Measurements from ENCODE around the gene CREB3L1.

The CREB3L1 gene

GRCh38 chr11:46308631-46309419 lies 31.4 kb downstream of the CREB3L1 start:
- TF ChIP-seq JUND (IDR thresholded peaks at IDR 0.05; ENCODE audit: low read depth), result no peak
- DNase-seq (ENCODE audit: low read depth in 1 of 2, low spot score in 1 of 2), result peak; percentile 79 to 93
- in situ Hi-C loops (cut with HindIII; ENCODE audit: low pct_unique_long_range_greater_than_20kb, low sequenced_read_pairs), result no loop called here

GRCh38 chr11:46309814-46310259 lies 32.4 kb downstream of the CREB3L1 start:
- in situ Hi-C loops (cut with HindIII; ENCODE audit: low pct_unique_long_range_greater_than_20kb, low sequenced_read_pairs), result no loop called here

DNA sequence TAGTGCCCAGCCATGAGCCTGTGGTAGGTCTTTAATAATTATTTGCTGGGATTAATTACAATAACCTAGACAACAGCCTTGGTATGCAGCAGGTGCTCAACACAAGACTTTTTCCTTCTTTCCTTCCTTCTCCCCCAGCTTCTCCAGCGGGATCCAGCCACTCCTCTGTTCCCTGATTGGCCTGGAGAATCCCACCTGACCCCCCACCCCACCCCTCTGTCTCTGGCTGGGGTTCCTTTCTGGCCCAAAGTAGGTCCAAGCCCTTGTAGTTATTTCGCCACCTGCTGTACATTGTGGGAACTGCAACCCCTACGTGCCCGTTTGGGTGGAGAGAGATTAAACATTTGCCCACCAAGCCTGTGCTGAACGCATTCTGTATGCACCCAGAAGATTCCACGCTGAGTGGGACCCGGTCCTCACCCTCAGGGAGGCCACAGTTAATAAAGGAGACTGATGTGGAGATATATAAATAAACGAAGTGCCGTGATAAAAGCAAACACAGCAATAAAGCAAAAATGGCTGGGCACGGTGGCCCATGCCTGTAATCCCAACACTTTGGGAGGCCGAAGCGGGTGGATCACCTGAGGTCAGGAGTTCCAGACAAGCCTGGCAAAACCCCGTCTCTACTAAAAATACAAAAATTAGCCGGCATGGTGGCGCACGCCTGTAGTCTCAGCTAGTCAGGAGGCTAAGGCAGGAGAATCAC lies 37.7 kb downstream of the CREB3L1 start:
- in situ Hi-C loops (cut with HindIII; ENCODE audit: low pct_unique_long_range_greater_than_20kb, low sequenced_read_pairs), result no loop called here
- no peak for TF ChIP-seq JUND (IDR thresholded peaks at IDR 0.05; ENCODE audit: low read depth)
- peak; percentile 91 to 92 for DNase-seq (ENCODE audit: low read depth in 1 of 2, low spot score in 1 of 2)

More at GRCh38 chr11:46309814-46310259, 32.4 kb downstream of the CREB3L1 start:
- DNase-seq (ENCODE audit: low read depth in 1 of 2, low spot score in 1 of 2), result no peak
- no peak for TF ChIP-seq JUND (IDR thresholded peaks at IDR 0.05; ENCODE audit: low read depth)

- no peak for DNase-seq (ENCODE audit: low read depth in 1 of 2, low spot score in 1 of 2)
- TF ChIP-seq JUND (IDR thresholded peaks at IDR 0.05; ENCODE audit: low read depth), result no peak
- in situ Hi-C loops (cut with HindIII; ENCODE audit: low pct_unique_long_range_greater_than_20kb, low sequenced_read_pairs), result no loop called here
Measured at GRCh38 chr11:46315783-46316563, 38.5 kb downstream of the CREB3L1 start.

GRCh38 chr11:46319074-46319453 lies 41.6 kb downstream of the CREB3L1 start:
- no peak for DNase-seq (ENCODE audit: low read depth in 1 of 2, low spot score in 1 of 2)
- in situ Hi-C loops (cut with HindIII; ENCODE audit: low pct_unique_long_range_greater_than_20kb, low sequenced_read_pairs), result no loop called here
- TF ChIP-seq JUND (IDR thresholded peaks at IDR 0.05; ENCODE audit: low read depth), result no peak

DNA sequence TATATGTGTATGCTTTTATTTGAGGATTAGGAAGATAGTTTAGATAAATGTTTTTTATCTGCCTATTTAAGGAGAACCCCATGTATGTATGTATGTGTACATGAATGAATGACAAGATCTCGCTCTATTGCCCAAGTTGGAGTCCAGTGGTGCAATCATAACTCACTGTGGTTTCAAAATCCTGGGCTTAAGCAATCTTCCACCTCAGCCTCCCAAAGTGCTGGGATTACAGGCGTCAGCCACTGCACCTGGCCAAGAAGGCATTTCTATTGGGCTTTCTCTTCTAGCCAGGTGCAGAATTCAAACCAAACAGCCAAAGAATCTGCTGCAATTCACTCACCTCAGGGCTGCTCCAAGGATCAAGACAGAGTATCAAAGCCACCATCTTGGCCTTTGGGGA lies 44.3 kb downstream of the CREB3L1 start:
- no peak for DNase-seq (ENCODE audit: low read depth in 1 of 2, low spot score in 1 of 2)
- TF ChIP-seq JUND (IDR thresholded peaks at IDR 0.05; ENCODE audit: low read depth), result no peak
- in situ Hi-C loops (cut with HindIII; ENCODE audit: low pct_unique_long_range_greater_than_20kb, low sequenced_read_pairs), result no loop called here

DNA sequence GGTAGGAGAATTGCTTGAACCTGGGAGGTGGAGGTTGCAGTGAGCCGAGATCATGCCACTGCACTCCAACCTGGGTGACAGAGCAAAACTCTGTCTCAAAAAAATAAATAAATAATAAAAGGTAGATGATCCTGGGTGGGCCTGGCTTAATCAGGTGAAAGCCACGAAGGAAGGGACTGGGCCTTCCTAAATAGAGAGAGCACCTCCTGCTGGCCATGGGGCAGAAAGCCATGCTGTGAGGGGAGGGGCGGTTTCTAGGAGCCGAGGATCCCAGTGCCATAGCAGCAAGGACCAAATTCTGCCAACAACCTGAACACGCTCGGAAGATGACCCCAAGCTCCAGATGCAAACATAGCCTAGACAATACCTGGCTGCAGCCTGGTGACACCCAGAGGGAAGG lies 45.3 kb downstream of the CREB3L1 start:
- in situ Hi-C loops (cut with HindIII; ENCODE audit: low pct_unique_long_range_greater_than_20kb, low sequenced_read_pairs), result no loop called here
- no peak for TF ChIP-seq JUND (IDR thresholded peaks at IDR 0.05; ENCODE audit: low read depth)
- no peak for DNase-seq (ENCODE audit: low read depth in 1 of 2, low spot score in 1 of 2)

DNA sequence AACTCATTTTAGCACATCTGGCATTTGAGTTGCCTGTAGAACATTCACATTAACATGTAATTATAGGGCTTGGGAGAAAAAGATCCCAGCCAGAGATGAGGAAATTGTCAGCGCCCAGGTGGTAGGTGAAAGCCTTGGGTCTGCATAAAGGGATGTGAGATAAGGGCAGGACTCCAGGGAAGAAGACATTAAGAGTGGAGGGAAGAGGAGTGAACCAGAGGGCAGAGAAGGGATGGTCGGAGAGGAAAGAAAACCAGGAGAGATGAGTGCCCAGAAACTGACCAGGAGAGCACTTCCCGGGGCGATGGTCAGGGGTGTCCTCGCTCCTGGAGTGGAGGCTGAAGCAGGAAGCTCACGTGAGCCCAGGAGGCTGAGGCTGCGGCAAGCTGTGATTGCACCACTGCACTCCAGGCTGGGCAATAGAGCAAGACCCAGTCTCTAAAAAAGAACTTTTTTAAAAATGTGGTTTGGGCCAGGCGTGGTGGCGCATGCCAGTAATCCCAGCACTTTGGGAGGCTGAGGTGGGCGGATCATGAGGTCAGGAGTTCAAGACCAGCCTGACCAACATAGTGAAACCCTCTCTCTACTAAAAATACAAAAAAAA lies 49.5 kb downstream of the CREB3L1 start:
- no peak for TF ChIP-seq JUND (IDR thresholded peaks at IDR 0.05; ENCODE audit: low read depth)
- no peak for DNase-seq (ENCODE audit: low read depth in 1 of 2, low spot score in 1 of 2)
- in situ Hi-C loops (cut with HindIII; ENCODE audit: low pct_unique_long_range_greater_than_20kb, low sequenced_read_pairs), result no loop called here

- no peak for TF ChIP-seq JUND (IDR thresholded peaks at IDR 0.05; ENCODE audit: low read depth)
- DNase-seq (ENCODE audit: low read depth in 1 of 2, low spot score in 1 of 2), result peak in 1 of 2 experiments; percentile 65
- in situ Hi-C loops (cut with HindIII; ENCODE audit: low pct_unique_long_range_greater_than_20kb, low sequenced_read_pairs), result no loop called here
Measured at GRCh38 chr11:46327829-46328228, 50.4 kb downstream of the CREB3L1 start.

DNA sequence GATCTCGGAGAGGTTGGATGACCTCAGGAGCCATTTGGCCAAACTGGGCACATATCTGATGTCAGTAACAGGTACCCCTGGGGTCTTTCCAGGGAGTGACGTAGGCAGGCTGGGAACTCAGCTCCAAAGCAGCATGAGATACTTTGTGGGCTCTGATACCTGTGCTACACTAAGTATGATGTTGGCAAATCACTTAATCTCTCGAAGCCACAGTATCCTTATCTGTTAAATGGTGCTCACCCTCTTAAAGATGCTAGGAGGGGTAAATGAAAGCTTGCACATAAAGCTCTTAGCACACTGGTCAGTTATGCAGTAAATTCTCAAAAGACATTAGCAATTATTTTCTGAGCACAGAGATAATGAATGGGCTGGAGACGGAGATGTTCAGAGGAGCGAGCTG lies 52.7 kb downstream of the CREB3L1 start:
- in situ Hi-C loops (cut with HindIII; ENCODE audit: low pct_unique_long_range_greater_than_20kb, low sequenced_read_pairs), result no loop called here
- no peak for DNase-seq (ENCODE audit: low read depth in 1 of 2, low spot score in 1 of 2)
- no peak for TF ChIP-seq JUND (IDR thresholded peaks at IDR 0.05; ENCODE audit: low read depth)

GRCh38 chr11:46330563-46331281 lies 53.3 kb downstream of the CREB3L1 start:
- TF ChIP-seq JUND (IDR thresholded peaks at IDR 0.05; ENCODE audit: low read depth), result no peak
- in situ Hi-C loops (cut with HindIII; ENCODE audit: low pct_unique_long_range_greater_than_20kb, low sequenced_read_pairs), result no loop called here
- DNase-seq (ENCODE audit: low read depth in 1 of 2, low spot score in 1 of 2), result no peak
